Vagina (tissue), 2 donors: ENCODE data around the gene COL6A1. TPM values are rescaled to one million over a fixed set of nuclear protein-coding genes. Genes with fewer than 3 reads are reported as not detected.

ENCODE experiments used
- DNase-seq, 2 donors: peaks; one replicate each; pipeline ENCODE4 v3.0.0-alpha.2; 2017; ENCODE audit errors: extremely low spot score in 2 of 2
- H3K27ac ChIP-seq: fragments of 200-600 bp; sonication (generic); one replicate; pipeline ENCODE4 v1.5.1; 2019
- H3K27me3 ChIP-seq: fragments of 200-600 bp; sonication (generic); one replicate; pipeline ENCODE4 v1.5.1; 2019
- H3K36me3 ChIP-seq, 2 donors: fragments of 200-600 bp; sonication (generic); one replicate each; pipeline ENCODE4 v1.5.1; 2017 to 2019
- H3K4me1 ChIP-seq: fragments of 200-600 bp; sonication (generic); one replicate; pipeline ENCODE4 v1.5.1; 2019
- H3K4me3 ChIP-seq, 2 donors: fragments of 200-600 bp; sonication (generic); 1 replicate in 1 of 2; 2 replicates in 1 of 2; pipeline ENCODE4 v1.5.1; 2016 to 2019
- H3K9me3 ChIP-seq: fragments of 200-600 bp; sonication (generic); one replicate; pipeline ENCODE4 v1.5.1; 2019
- CTCF ChIP-seq, 3 experiments: fragments of 450-650 bp in 2 of 3; fragments of 200-600 bp in 1 of 3; sonication (generic) in 1 of 3; IDR thresholded peaks; one replicate each; pipeline ENCODE4 v1.5.1; 2017 to 2019; ENCODE audit warnings: antibody characterized with exemption in 3 of 3, mild to moderate bottlenecking in 2 of 3, moderate library complexity in 2 of 3
- POLR2A ChIP-seq, 2 donors: fragments of 450-650 bp; IDR thresholded peaks; one replicate each; pipeline ENCODE4 v1.6.1; 2017; ENCODE audit warnings: antibody characterized with exemption in 2 of 2, mild to moderate bottlenecking in 2 of 2, moderate library complexity in 2 of 2
- POLR2AphosphoS5 ChIP-seq, 2 donors: sonication (generic); formaldehyde crosslinking; IDR thresholded peaks; one replicate each; pipeline ENCODE4 v1.9.0; 2017; ENCODE audit warnings: antibody characterized with exemption in 2 of 2, mild to moderate bottlenecking in 2 of 2, low read depth in 1 of 2; ENCODE audit not compliant: insufficient read depth in 1 of 2
- intact Hi-C: fragments of 100-400 bp; cut with DNase I; formaldehyde crosslinking; loops from one replicate; pipeline ENCODE4 v1.15.1; 2023
- total RNA-seq: library from RNA; depleted of rRNA; stranded (reverse); fragments of >200 nt; gene quantifications from one replicate; pipeline ENCODE4 v1.2.3, GENCODE V29; 2016

Gene COL6A1
- total RNA-seq, 1 donor from 2014 or later = 520 TPM

GRCh38 chr21:45942755-45943629, 38.6 kb upstream of the COL6A1 start:
- Histone ChIP-seq H3K4me1 (no peaks in the 10 kb centered on the region), H3K36me3 (no peaks in the 10 kb centered on the region), H3K4me3 (no peak overlapping the region), H3K9me3 (no peaks in the 10 kb centered on the region), H3K27me3 (no peaks in the 10 kb centered on the region), H3K27ac (no peak overlapping the region)
- intact Hi-C loops = no loop called here
- DNase-seq = no peak
- TF ChIP-seq POLR2A (IDR thresholded peaks at IDR 0.05) (no peak), CTCF (IDR thresholded peaks at IDR 0.05) (no peak), POLR2AphosphoS5 (IDR thresholded peaks at IDR 0.05; ENCODE audit: insufficient read depth in 1 of 2, low read depth in 1 of 2) (no peak)

DNA sequence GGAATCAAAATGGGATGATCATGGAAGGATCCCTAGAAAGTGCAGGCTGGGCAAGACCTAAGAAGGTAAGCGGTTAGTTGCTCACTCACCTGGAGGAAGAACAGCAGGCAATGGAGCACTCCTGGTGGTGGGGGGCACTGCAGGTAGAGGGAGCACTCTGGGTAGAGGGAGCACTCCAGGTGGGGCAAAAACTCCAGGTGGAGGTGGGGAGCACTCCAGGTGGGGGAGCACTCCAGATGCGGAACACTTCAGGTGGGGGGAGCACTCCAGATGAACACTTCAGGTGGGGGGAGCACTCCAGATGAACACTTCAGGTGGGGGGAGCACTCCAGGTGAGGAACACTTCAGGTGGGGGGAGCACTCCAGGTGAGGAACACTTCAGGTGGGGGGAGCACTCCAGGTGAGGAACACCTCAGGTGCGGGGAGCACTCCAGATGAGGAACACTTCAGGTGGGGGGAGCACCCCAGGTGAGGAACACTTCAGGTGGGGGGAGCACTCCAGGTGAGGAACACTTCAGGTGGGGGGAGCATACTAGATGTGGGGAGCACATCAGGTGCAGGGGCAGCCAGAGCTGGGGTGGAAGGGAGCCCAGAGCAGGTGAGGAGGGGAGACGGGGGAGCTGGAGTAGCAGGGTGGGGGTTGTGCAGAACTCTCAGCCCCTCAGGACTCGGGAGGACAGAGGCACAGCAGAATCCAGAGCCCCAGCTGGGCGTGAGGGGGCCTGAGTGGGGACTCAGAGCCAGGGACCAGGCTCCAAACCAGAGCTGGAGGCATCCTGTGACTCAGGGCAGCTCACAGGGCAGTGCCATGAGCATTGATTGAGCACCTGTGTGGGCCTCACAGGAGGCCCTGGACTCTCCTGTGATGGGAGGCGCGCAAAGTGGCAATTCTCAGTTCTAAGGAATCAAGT, 37.7 kb upstream of the COL6A1 start:
- no peaks in the 10 kb centered on the region for H3K36me3 ChIP-seq
- intact Hi-C loops = no loop called here

DNA sequence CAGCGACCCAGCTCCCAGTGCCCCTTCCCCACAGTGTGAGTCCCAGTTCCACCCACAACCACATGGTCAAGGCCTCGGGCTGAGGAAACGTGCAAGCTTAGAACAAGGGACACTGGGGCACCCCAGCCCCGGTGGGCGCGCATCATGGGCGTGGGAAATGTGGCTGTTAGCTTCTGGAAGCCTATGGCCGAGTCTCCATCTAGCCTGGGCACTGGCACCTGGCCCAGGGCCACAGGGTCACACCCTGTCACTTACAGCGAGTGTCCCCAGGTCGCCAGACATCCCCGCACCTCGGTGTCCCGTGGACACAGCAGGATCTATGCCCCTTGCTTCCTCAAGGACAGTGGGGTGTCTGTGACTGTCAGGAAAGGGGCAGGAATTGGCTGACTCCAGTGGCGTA, 37.0 kb upstream of the COL6A1 start:
- peaks cover 12% of the 10 kb centered on the region for H3K4me1 ChIP-seq
- no peaks in the 10 kb centered on the region for H3K9me3 ChIP-seq
- TF ChIP-seq CTCF (IDR thresholded peaks at IDR 0.05) (no peak), POLR2AphosphoS5 (IDR thresholded peaks at IDR 0.05; ENCODE audit: insufficient read depth in 1 of 2, low read depth in 1 of 2) (no peak), POLR2A (IDR thresholded peaks at IDR 0.05) (no peak)
- no peak overlapping the region for H3K27ac ChIP-seq
- no peaks in the 10 kb centered on the region for H3K27me3 ChIP-seq
- H3K36me3 ChIP-seq = no peaks in the 10 kb centered on the region
- intact Hi-C loops = no loop called here
- no peak overlapping the region for H3K4me3 ChIP-seq
- no peak for DNase-seq

More for the DNA sequence above, 37.7 kb upstream of the COL6A1 start:
- Histone ChIP-seq H3K27ac (no peak overlapping the region), H3K4me3 (no peak overlapping the region), H3K27me3 (no peaks in the 10 kb centered on the region), H3K4me1 (peaks cover 6% of the 10 kb centered on the region), H3K9me3 (no peaks in the 10 kb centered on the region)
- no peak for DNase-seq
- TF ChIP-seq CTCF (IDR thresholded peaks at IDR 0.05) = no peak
- no peak for TF ChIP-seq POLR2A (IDR thresholded peaks at IDR 0.05)
- no peak for TF ChIP-seq POLR2AphosphoS5 (IDR thresholded peaks at IDR 0.05; ENCODE audit: insufficient read depth in 1 of 2, low read depth in 1 of 2)

- Histone ChIP-seq H3K27me3 (no peaks in the 10 kb centered on the region), H3K27ac (no peak overlapping the region), H3K4me3 (no peak overlapping the region), H3K36me3 (no peaks in the 10 kb centered on the region), H3K4me1 (peaks cover 18% of the 10 kb centered on the region), H3K9me3 (no peaks in the 10 kb centered on the region)
- intact Hi-C loops = no loop called here
- DNase-seq = no peak
- no peak for TF ChIP-seq POLR2AphosphoS5 (IDR thresholded peaks at IDR 0.05; ENCODE audit: insufficient read depth in 1 of 2, low read depth in 1 of 2)
- TF ChIP-seq POLR2A (IDR thresholded peaks at IDR 0.05) = no peak
- no peak for TF ChIP-seq CTCF (IDR thresholded peaks at IDR 0.05)
Measured at GRCh38 chr21:45945066-45945867, 36.3 kb upstream of the COL6A1 start.
